WTC11 (cell line): ENCODE results near the gene FAM3C.

Experiments
- ETV6 ChIP-seq: sonication (generic); formaldehyde crosslinking; IDR thresholded peaks from 2 replicates; pipeline ENCODE4 v1.8.1; 2022; ENCODE audit warnings: mild to moderate bottlenecking, missing genetic modification reagents
- NR2C2 ChIP-seq: sonication (generic); formaldehyde crosslinking; IDR thresholded peaks from 2 replicates; pipeline ENCODE4 v1.8.0; 2022; ENCODE audit warnings: mild to moderate bottlenecking, missing genetic modification reagents
- SP1 ChIP-seq: sonication (generic); formaldehyde crosslinking; conservative IDR thresholded peaks from 2 replicates; pipeline ENCODE4 v1.8.1; 2022; ENCODE audit warnings: missing genetic modification reagents
- TEAD1 ChIP-seq: sonication (generic); formaldehyde crosslinking; IDR thresholded peaks from 2 replicates; pipeline ENCODE4 v1.8.0; 2022; ENCODE audit warnings: mild to moderate bottlenecking, missing genetic modification reagents

- TF ChIP-seq ETV6 (CRISPR knock-in tag), result no peak
- no peak for TF ChIP-seq NR2C2 (CRISPR knock-in tag)
- TF ChIP-seq SP1 (CRISPR knock-in tag), result no peak
- TF ChIP-seq TEAD1, result no peak
These were observed 89.0 kb downstream of the FAM3C start for GRCh38 chr7:121307021-121307574.
